Measurements from ENCODE around the gene NDUFB10. TPM values are rescaled to one million over a fixed set of nuclear protein-coding genes. Genes with fewer than 3 reads are reported as not detected.

Gene NDUFB10
- polyA plus RNA-seq, 1 donor from 2014 or later, result 217 TPM

DNA sequence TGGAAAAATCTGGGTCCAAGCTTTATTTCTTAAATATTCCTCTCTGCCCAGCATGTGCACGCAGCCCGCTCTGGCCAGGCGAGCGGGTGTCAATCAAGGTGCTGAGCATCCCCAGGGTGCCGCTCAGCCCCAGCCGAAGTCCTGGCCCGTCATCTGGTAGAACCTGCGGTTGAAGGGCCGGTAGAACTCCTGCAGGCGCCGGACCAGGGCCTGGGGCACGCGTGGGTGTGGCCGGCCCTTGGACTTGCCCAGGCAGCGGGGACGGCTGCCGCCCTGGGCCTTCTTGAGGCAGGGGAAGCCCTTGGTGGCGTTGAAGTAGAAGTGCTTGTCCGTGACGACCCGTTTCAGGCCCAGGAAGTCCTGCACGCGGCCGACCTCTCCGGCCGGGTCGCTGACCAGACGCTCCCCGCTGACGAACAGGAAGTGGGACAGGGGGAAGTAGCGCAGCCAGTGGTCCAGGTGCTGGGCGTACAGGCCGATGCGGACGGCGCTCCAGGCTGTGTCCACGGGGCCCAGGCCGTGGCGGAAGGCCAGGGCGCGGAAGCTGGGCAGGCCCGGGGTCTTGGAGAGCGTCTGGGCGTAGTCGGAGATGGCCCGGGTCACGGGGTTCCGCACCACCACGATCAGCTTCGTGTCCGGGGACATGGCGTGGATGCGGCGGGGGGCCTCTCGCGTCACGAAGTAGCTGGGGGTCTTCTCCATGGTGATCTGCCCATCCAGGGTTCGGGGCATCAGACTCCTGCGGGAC, 47.7 kb upstream of the NDUFB10 start:
- Histone ChIP-seq H3K9me3 (ENCODE audit: low read length) (no peaks in the 10 kb centered on the region), H4K20me1 (ENCODE audit: insufficient read depth) (no peaks in the 10 kb centered on the region), H3F3A (ENCODE audit: insufficient read depth, low read length, poor library complexity, severe bottlenecking) (no peaks in the 10 kb centered on the region), H3K9ac (ENCODE audit: low read length) (no peak overlapping the region), H3K79me2 (replicated peaks; ENCODE audit: insufficient read depth, low read length) (no peaks in the 10 kb centered on the region), H3K27ac (ENCODE audit: low read length) (no peak overlapping the region), H3K4me3 (ENCODE audit: low read length) (no peak overlapping the region), H3K36me3 (ENCODE audit: insufficient read depth, low read length) (no peaks in the 10 kb centered on the region), H3K27me3 (ENCODE audit: insufficient read depth, low read depth, low read length) (peaks cover 16% of the 10 kb centered on the region), H2AFZ (ENCODE audit: low read depth, low read length) (no peak overlapping the region), H3K4me2 (ENCODE audit: low read length) (no peak overlapping the region), H3K9me2 (ENCODE audit: insufficient read depth, low read length) (no peaks in the 10 kb centered on the region)
- TF ChIP-seq TAF1 (IDR thresholded peaks at IDR 0.05; ENCODE audit: low read depth) (no peak), RAD21 (conservative IDR thresholded peaks at IDR 0.05) (no peak), EP300 (conservative IDR thresholded peaks at IDR 0.05; ENCODE audit: poor library complexity, severe bottlenecking) (no peak), POLR2AphosphoS5 (IDR thresholded peaks at IDR 0.05) (no peak)

DNA sequence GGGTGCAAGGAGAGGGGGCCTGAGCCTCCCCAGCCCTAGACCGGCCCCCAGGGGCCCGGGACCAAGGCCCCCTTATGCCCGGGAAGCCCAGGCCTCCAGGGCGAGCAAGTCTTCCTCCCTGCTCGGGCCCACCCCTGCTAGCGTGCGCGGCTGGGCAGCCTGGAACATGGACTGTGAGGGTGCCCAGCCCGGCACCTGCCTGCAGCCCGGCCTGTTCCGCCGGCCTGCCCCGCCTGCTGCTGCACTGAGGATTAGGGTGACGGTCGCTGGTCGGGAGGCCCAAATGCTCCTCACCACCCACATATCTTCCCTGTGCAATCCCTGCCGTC, 47.2 kb upstream of the NDUFB10 start:
- Histone ChIP-seq H3F3A (ENCODE audit: insufficient read depth, low read length, poor library complexity, severe bottlenecking) (no peaks in the 10 kb centered on the region), H4K20me1 (ENCODE audit: insufficient read depth) (no peaks in the 10 kb centered on the region), H3K36me3 (ENCODE audit: insufficient read depth, low read length) (no peaks in the 10 kb centered on the region), H3K4me2 (ENCODE audit: low read length) (no peak overlapping the region), H3K9ac (ENCODE audit: low read length) (no peak overlapping the region), H3K9me3 (ENCODE audit: low read length) (no peaks in the 10 kb centered on the region), H3K27ac (ENCODE audit: low read length) (no peak overlapping the region), H2AFZ (ENCODE audit: low read depth, low read length) (no peak overlapping the region), H3K27me3 (ENCODE audit: insufficient read depth, low read depth, low read length) (peaks cover 21% of the 10 kb centered on the region), H3K9me2 (ENCODE audit: insufficient read depth, low read length) (no peaks in the 10 kb centered on the region), H3K4me3 (ENCODE audit: low read length) (no peak overlapping the region), H3K79me2 (replicated peaks; ENCODE audit: insufficient read depth, low read length) (no peaks in the 10 kb centered on the region)
- TF ChIP-seq EP300 (conservative IDR thresholded peaks at IDR 0.05; ENCODE audit: poor library complexity, severe bottlenecking), result no peak

DNA sequence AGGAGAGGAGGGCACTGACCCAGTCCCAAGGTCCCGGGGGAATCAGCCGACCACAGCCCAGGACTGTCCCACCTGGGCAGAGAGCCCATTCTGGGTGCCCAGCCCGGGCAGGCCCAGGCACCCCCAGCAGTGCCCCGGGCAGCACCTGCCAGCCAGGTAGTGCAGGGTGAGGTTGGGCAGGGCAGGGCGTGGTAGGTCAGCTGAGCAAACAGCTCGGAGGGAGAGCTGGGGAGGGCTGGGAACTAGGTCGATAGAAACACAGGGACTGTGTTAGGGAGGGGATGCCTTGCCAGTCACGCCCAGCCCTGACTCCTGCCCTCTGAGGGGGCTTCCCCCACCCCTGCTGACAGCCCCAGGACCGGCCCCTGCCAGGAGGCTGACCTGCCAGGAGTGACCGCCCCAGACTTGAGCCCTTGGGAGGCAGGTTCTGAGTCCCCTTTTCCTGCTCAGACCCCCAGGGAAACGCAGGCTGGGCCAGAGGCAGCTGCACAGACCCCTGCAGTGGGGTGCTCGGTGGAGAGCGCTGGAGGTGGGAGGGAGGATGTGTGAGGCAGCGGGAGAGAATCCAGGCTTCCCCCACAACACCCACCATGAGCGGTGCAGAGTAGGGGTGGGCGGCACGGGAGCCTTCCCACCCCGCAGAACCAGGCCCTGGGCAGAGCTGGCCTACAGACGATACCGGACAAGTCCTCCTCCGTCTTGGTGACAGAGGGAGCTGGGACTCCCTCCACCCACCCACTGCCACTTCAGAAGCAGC, 45.8 kb upstream of the NDUFB10 start:
- peaks cover 30% of the 10 kb centered on the region for H3K27me3 ChIP-seq (ENCODE audit: insufficient read depth, low read depth, low read length)
- no peak overlapping the region for H2AFZ ChIP-seq (ENCODE audit: low read depth, low read length)
- H3K36me3 ChIP-seq (ENCODE audit: insufficient read depth, low read length), result no peaks in the 10 kb centered on the region

More for the DNA sequence above, 45.8 kb upstream of the NDUFB10 start:
- Histone ChIP-seq H3K27ac (ENCODE audit: low read length) (no peak overlapping the region), H3K4me2 (ENCODE audit: low read length) (no peak overlapping the region), H3K4me3 (ENCODE audit: low read length) (no peak overlapping the region), H3K9me3 (ENCODE audit: low read length) (no peaks in the 10 kb centered on the region), H3K79me2 (replicated peaks; ENCODE audit: insufficient read depth, low read length) (no peaks in the 10 kb centered on the region), H3F3A (ENCODE audit: insufficient read depth, low read length, poor library complexity, severe bottlenecking) (no peaks in the 10 kb centered on the region), H4K20me1 (ENCODE audit: insufficient read depth) (no peaks in the 10 kb centered on the region), H3K9ac (ENCODE audit: low read length) (no peak overlapping the region), H3K9me2 (ENCODE audit: insufficient read depth, low read length) (no peaks in the 10 kb centered on the region)
- TF ChIP-seq, protein P1, sequence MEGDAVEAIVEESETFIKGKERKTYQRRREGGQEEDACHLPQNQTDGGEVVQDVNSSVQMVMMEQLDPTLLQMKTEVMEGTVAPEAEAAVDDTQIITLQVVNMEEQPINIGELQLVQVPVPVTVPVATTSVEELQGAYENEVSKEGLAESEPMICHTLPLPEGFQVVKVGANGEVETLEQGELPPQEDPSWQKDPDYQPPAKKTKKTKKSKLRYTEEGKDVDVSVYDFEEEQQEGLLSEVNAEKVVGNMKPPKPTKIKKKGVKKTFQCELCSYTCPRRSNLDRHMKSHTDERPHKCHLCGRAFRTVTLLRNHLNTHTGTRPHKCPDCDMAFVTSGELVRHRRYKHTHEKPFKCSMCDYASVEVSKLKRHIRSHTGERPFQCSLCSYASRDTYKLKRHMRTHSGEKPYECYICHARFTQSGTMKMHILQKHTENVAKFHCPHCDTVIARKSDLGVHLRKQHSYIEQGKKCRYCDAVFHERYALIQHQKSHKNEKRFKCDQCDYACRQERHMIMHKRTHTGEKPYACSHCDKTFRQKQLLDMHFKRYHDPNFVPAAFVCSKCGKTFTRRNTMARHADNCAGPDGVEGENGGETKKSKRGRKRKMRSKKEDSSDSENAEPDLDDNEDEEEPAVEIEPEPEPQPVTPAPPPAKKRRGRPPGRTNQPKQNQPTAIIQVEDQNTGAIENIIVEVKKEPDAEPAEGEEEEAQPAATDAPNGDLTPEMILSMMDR (IDR thresholded peaks at IDR 0.05; ENCODE audit: poor library complexity, severe bottlenecking), result no peak
- TF ChIP-seq MXI1 (conservative IDR thresholded peaks at IDR 0.05; ENCODE audit: poor library complexity, severe bottlenecking), result no peak
- TF ChIP-seq EP300 (conservative IDR thresholded peaks at IDR 0.05; ENCODE audit: poor library complexity, severe bottlenecking), result no peak
- TF ChIP-seq EZH2 (IDR thresholded peaks at IDR 0.05; ENCODE audit: borderline replicate concordance, insufficient read depth, low read length, poor library complexity, severe bottlenecking), result no peak
- no peak for TF ChIP-seq SMC3 (conservative IDR thresholded peaks at IDR 0.05; ENCODE audit: poor library complexity)
- TF ChIP-seq POLR2AphosphoS5 (IDR thresholded peaks at IDR 0.05), result no peak
- no peak for TF ChIP-seq TAF1 (IDR thresholded peaks at IDR 0.05; ENCODE audit: low read depth)
- TF ChIP-seq, protein P2, sequence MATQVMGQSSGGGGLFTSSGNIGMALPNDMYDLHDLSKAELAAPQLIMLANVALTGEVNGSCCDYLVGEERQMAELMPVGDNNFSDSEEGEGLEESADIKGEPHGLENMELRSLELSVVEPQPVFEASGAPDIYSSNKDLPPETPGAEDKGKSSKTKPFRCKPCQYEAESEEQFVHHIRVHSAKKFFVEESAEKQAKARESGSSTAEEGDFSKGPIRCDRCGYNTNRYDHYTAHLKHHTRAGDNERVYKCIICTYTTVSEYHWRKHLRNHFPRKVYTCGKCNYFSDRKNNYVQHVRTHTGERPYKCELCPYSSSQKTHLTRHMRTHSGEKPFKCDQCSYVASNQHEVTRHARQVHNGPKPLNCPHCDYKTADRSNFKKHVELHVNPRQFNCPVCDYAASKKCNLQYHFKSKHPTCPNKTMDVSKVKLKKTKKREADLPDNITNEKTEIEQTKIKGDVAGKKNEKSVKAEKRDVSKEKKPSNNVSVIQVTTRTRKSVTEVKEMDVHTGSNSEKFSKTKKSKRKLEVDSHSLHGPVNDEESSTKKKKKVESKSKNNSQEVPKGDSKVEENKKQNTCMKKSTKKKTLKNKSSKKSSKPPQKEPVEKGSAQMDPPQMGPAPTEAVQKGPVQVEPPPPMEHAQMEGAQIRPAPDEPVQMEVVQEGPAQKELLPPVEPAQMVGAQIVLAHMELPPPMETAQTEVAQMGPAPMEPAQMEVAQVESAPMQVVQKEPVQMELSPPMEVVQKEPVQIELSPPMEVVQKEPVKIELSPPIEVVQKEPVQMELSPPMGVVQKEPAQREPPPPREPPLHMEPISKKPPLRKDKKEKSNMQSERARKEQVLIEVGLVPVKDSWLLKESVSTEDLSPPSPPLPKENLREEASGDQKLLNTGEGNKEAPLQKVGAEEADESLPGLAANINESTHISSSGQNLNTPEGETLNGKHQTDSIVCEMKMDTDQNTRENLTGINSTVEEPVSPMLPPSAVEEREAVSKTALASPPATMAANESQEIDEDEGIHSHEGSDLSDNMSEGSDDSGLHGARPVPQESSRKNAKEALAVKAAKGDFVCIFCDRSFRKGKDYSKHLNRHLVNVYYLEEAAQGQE (IDR thresholded peaks at IDR 0.05; ENCODE audit: borderline replicate concordance), result no peak
- no peak for TF ChIP-seq RAD21 (conservative IDR thresholded peaks at IDR 0.05)
